ENCODE data around the gene RELN.

DNA sequence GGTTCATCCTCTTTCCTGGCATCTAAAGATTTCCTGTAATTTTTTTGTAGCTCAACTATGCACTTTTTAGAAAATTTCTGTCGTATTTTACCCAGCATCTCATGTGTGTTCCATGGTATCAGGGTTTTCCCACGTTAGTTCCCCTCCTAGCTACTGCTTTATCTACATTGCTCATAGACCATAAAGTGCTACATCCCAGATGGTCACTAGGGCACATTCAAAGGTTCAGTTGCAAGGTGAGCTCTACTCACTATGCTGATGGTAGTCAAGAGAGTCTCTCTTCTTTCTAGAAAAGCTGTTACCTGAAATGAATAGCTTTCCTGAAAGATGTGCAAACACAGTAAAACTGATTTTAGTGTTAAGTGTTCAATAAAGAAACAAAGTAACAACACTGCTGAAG is 33.5 kb downstream of the RELN start:
- TF ChIP-seq, protein P1, sequence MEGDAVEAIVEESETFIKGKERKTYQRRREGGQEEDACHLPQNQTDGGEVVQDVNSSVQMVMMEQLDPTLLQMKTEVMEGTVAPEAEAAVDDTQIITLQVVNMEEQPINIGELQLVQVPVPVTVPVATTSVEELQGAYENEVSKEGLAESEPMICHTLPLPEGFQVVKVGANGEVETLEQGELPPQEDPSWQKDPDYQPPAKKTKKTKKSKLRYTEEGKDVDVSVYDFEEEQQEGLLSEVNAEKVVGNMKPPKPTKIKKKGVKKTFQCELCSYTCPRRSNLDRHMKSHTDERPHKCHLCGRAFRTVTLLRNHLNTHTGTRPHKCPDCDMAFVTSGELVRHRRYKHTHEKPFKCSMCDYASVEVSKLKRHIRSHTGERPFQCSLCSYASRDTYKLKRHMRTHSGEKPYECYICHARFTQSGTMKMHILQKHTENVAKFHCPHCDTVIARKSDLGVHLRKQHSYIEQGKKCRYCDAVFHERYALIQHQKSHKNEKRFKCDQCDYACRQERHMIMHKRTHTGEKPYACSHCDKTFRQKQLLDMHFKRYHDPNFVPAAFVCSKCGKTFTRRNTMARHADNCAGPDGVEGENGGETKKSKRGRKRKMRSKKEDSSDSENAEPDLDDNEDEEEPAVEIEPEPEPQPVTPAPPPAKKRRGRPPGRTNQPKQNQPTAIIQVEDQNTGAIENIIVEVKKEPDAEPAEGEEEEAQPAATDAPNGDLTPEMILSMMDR (optimal IDR thresholded peaks at IDR 0.05 in 1 of 3, IDR thresholded peaks at IDR 0.05 in 1 of 3, conservative IDR thresholded peaks at IDR 0.05 in 1 of 3; ENCODE audit: extremely low read depth in 1 of 3, insufficient read depth in 2 of 3, low read length in 3 of 3): no peak
- no peak for TF ChIP-seq EZH2 (IDR thresholded peaks at IDR 0.05; ENCODE audit: low read length)

Data from keratinocyte (primary cell).